RCC 7860 (cell line): ENCODE results near the gene GATM.
"Not testable (repeated sequence)": the region's sequence is repeated elsewhere in the genome, so short reads cannot be mapped to it uniquely, and the experiment has no call there.

Source experiments
- DNase-seq: peaks from one replicate; pipeline ENCODE4 v3.0.0-alpha.2; 2015; ENCODE audit warnings: low spot score
- FAIRE-seq: peaks from 2 replicates; lab custom pipeline; 2012; peaks lifted over from hg19 to GRCh38; lab: Jason Lieb, UNC

GATM gene

GRCh38 chr15:45391746-45392583 is 13.6 kb upstream of the GATM start:
- FAIRE-seq (no peak), DNase-seq (no peak)

- DNase-seq (no peak), FAIRE-seq (no peak)
These were observed 11.0 kb upstream of the GATM start for GRCh38 chr15:45389351-45389750.

DNA sequence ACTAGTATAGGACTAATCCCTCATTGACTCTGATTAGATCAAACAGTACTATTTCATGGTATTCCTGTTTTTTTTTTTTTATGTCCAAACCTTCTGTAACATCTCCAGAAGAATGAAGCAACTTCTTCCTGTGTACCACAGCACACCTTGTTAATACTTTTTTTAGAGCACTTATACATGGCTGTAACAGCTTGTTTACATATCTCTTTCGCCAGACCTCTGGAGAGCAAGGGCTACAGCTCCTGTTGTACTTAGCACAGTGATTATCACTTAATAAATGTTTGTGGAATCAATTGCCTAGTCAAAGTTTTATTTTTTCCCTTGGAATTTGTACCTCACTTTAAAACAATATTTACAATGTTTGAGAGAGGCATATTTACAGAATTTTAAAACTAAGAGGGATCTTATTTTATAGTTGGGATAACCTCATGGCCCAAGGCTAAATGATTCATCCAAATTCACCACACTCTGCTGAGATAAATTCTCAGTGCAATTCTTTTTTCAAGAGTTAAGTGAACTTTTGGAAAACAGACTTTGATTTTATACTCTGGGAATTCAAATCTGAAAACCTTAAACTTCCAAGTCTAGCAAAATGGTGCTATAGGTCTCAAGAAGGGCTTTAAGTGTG is 9.2 kb upstream of the GATM start:
- DNase-seq (no peak), FAIRE-seq (no peak)

DNA sequence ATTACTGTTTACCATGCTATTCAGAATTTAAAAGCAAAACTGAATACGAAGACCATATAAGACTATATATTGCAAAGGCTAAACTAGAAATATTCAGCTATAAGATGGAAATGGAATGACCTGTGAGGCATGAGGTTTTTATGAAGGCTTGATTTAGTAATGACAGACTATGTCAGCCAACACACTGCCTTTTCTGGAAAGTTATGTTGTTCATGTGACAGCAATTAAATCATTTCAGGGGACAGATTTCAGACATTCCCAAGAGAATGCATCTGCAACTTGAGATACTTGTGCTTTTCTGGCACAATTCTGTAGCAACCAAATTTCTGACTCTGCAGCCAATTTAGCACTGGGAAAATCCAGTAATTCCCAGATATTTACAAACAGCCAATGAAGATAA is 8.6 kb upstream of the GATM start:
- DNase-seq (no peak), FAIRE-seq (no peak)

GRCh38 chr15:45386420-45386819 is 8.1 kb upstream of the GATM start:
- no peak for FAIRE-seq
- DNase-seq = no peak

DNA sequence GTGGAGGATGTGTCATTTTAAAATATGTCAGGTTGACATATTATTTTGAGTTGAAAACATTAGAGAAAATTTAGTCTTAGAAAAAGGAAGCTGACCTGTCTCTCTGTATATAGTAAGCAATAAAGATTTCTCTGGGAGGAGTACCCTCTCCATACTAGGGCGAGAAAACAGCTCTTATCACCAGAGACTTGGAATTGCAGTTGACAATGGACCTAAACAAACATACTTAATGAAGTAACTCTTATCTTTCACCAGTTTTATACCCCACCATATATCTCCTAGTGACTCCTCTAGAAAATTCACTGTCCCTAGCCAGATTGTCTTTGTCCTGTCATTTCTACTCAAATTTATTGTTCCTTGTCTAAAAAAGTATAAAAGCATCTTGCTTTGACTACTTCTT is 7.2 kb upstream of the GATM start:
- no peak for DNase-seq
- no peak for FAIRE-seq

DNA sequence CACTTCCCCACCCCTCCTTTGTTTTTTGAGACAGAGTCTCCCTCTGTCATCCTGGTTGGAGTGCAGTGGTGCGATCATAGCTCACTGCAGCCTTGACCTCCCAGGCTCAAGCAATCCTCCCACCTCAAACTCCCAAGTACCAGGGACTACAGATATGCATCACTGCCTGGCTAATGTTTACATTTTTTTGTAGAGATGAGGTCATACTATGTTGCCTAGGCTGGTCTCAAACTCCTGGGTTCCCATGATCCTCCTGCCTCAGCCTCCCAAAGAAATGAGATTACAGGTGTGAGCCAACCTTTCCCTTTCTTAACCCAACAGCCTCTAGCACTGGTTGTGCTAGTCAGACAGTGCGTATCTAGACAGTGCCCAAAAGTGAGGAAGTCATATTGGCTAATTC is 6.4 kb upstream of the GATM start:
- DNase-seq (no peak), FAIRE-seq (no peak)

DNA sequence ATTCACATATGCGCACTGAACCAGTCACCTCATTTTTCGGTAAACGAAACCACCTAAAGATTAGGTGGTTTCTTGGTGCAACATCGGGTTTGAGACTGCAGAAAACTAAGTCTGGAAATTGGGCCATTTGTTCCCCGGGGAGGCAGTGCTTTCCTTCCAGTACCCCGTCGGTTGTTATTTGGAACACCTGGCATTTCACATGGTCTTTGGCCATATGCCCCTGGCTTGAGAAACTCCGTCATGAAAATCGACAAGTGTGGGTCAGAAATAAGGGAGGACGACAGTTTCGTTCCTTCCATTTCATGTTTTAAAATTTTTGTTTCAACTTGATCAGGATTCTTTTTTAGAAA is 544 bp upstream of the GATM start:
- DNase-seq (no peak), FAIRE-seq (no peak)

DNA sequence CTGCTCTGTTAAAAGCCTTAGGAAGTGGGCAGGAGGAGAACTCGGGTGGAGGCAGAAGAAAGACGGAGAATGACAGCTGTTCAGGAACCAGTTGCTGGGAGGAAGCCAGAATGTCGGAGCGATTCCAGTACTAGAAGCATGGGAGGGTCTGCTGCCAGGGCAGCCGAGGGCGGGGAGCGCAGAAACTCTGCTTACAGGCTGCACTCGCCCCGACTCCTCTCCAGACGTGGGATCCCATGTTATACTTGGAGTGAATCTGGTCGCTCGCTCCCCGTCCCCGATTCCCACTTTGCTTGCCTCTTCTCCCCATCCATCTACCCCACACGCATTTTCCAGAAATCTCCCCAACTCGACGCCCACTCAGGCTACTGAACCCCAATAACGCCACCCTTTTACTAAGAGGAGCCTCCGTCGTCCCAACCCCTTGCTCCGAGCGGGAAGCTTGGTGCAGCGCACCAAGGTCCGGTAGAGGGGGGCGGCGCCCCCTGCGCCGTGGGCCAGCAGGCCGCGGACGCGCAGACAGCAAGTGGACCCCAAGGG is 665 bp downstream of the GATM start:
- no peak for DNase-seq
- no peak for FAIRE-seq

GRCh38 chr15:45376967-45377608 is 1.3 kb downstream of the GATM start:
- FAIRE-seq (no peak), DNase-seq (no peak)

GRCh38 chr15:45376300-45376928 is 1.9 kb downstream of the GATM start:
- FAIRE-seq = no peak

GRCh38 chr15:45375836-45376235 is 2.5 kb downstream of the GATM start:
- FAIRE-seq (no peak), DNase-seq (no peak)

More at GRCh38 chr15:45376300-45376928, 1.9 kb downstream of the GATM start:
- DNase-seq = no peak

DNA sequence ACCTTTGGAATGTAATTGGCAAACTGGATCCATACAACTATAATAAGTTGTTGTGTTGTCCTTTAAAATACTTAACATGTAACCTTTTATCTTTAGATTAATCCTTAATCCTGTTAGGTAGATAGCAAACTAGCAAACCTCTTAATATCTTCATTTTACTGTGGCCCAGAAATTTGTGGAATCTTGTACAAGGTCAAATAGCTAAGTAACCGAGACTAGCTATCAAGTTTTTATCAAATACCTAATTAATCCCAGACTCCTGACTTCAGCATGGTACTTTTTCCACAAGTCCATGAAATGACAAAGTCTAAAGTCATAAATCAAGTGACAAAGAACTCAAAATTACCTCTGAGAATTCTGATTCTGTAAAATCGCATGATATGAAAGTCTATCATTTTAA is 4.4 kb downstream of the GATM start:
- no peak for FAIRE-seq
- no peak for DNase-seq

- DNase-seq = no peak
- no peak for FAIRE-seq
These were observed 6.0 kb downstream of the GATM start for GRCh38 chr15:45372041-45372995.

DNA sequence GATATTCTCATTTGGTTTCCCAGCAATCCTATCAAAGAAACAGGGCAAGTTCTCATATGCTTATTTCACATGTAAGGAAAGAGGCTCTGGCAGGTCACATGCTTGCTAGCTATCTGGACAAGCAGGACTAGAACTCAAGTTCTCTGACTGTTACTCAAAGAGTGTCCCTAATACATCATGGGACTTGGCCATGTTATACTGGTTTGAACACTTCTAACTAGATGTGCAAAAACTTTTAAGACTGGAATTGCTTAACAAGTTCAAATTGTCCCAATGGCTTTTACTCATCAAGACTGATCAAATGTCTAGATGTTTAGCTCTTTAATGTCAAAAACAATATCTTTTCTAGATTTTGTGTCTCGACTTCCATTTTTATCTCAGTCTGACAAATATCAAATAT is 6.8 kb downstream of the GATM start:
- FAIRE-seq = no peak

DNA sequence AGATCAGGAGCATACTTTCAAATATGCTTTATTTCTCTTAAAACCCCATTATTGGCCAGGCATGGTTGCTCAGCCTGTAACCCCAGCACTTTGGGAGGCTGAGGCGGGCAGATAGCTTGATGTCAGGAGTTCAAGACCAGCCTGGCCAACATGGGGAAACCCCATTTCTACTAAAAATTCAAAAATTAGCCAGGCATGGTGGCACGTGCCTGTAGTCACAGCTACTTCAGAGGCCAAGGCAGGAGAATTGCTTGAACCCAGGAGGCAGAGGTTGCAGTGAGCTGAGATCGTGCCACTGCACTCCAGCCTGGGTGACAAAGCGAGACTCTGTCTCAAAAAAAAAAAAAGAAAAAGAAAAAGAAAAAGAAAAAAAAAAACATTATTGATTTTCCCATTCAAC is 8.3 kb downstream of the GATM start:
- not testable (repeated sequence) for FAIRE-seq, DNase-seq

More for the DNA sequence above, 6.8 kb downstream of the GATM start:
- no peak for DNase-seq

DNA sequence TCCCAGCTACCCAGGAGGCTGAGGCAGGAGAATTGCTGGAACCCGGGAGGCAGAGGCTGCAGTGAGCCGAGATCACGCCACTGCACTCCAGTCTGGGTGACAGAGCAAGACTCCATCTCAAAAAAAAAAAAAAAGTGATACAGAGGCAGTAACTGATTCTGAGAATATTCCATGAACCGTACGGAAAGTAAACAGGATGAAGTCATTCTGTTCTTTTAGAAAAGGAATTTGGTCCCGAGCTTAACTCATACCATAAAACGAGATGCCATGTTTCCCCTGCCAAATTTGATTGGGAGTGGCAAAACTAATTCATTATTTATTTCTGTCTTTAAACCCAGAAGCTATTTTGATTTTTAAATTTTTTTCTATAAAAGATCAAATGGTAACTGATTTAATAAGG is 11.1 kb downstream of the GATM start:
- FAIRE-seq, DNase-seq: not testable (repeated sequence)

DNA sequence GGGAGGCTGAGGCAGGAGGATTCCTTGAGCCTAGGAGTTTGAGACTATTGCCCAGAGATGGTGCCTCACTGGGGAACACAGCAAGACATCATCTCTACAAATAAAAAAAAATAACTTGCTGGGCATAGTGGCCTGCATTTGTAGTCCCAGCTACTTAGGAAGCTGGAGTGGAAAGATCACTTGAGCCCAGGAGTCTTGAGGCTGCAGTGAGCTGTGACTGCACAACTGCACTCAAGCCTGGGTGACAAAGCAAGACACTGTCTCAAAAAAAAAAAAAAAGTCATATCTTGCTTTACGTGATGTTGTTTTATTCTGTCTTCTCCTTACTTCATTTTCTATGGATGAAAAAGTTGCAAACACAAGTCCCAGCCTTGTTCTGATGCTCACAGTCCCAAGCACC is 14.1 kb downstream of the GATM start:
- FAIRE-seq = no peak

DNA sequence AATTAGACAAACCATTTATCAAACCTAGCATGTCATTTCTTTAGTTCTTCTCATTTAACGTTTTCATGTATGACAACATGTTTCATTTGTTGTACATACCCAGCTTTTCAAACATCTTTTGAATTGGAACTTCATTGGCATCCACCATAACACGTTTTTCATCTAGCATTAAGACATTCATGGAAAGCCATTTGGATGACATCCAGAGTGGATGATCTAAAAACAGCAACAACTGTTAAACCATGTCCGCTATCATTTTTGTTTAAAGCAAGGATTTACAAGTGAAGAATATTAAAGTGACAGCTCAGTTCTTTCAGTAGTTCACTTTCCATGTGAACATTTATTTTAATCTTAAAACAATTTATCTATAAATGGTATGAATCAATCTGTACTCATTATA is 14.5 kb downstream of the GATM start:
- FAIRE-seq (no peak), DNase-seq (no peak)

More for the DNA sequence above, 14.1 kb downstream of the GATM start:
- no peak for DNase-seq

DNA sequence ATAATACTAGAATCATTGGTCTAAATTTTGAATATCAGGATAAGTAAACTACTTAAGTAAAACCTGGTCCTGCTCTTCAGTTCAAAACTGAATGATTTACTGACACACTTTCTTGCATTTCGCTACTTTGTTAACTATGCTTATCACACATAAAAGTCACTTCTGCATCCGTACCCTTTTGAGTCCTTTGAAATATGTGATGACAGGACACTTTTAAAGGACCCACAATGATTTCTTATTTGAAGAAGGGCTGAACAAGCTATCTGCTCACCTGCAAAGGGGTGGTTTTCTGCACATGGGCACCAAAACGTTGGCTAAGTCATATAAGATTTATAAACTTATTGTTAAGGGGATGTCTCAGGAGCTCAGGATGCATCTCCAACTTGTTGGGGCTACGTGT is 15.0 kb downstream of the GATM start:
- no peak for FAIRE-seq
- no peak for DNase-seq
